HEK293 (cell line): ENCODE data around the gene QARS1.

Source experiments
- CTCF ChIP-seq: fragments of 450-650 bp; formaldehyde crosslinking; IDR thresholded peaks from 2 replicates; pipeline ENCODE4 v1.5.1; 2016; ENCODE audit warnings: missing biosample characterization, missing genetic modification characterization
- PRDM10 ChIP-seq: fragments of 450-650 bp; formaldehyde crosslinking; IDR thresholded peaks from 2 replicates; pipeline ENCODE4 v1.5.1; 2016; ENCODE audit warnings: missing biosample characterization, missing genetic modification characterization
- YY1 ChIP-seq: fragments of 450-650 bp; formaldehyde crosslinking; IDR thresholded peaks from 2 replicates; pipeline ENCODE4 v1.5.1; 2018; ENCODE audit warnings: missing biosample characterization, missing genetic modification characterization
- ZEB2 ChIP-seq: fragments of 450-650 bp; formaldehyde crosslinking; IDR thresholded peaks from 2 replicates; pipeline ENCODE4 v1.5.1; 2016; ENCODE audit warnings: missing biosample characterization, missing genetic modification characterization
- ZNF426 ChIP-seq: fragments of 450-650 bp; formaldehyde crosslinking; IDR thresholded peaks from 2 replicates; pipeline ENCODE4 v1.5.1; 2017; ENCODE audit warnings: missing biosample characterization, missing genetic modification characterization, mild to moderate bottlenecking, inconsistent platforms, moderate library complexity
- ZNF544 ChIP-seq: fragments of 450-650 bp; formaldehyde crosslinking; IDR thresholded peaks from 2 replicates; pipeline ENCODE4 v1.5.0; 2017; ENCODE audit warnings: missing biosample characterization, missing genetic modification characterization
- ZSCAN16 ChIP-seq: fragments of 450-650 bp; formaldehyde crosslinking; IDR thresholded peaks from 2 replicates; pipeline ENCODE4 v1.5.1; 2016; ENCODE audit warnings: missing biosample characterization, missing genetic modification characterization

GRCh38 chr3:49120438-49121131, 16.0 kb upstream of the QARS1 start, which contains the start of gene USP19:
- TF ChIP-seq ZSCAN16 (tag by site-specific recombination) (no peak), ZNF426 (no peak), CTCF (tag by site-specific recombination) (0 out of 2 replicates have a peak, but pooled peaks have one; percentile 36), ZNF544 (tag by site-specific recombination) (no peak), ZEB2 (tag by site-specific recombination) (peak; percentile 79; the same call in 1 of the 2 replicates), YY1 (tag by site-specific recombination) (no peak), PRDM10 (tag by site-specific recombination) (no peak)
